Measurements from ENCODE around the gene TAOK3. TPM values are rescaled to one million over a fixed set of nuclear protein-coding genes. Genes with fewer than 3 reads are reported as not detected.
"Not testable (repeated sequence)": the region's sequence is repeated elsewhere in the genome, so short reads cannot be mapped to it uniquely, and the experiment has no call there.

Gene TAOK3
- total and polyA plus RNA-seq, 12 donors = 10.7 to 55.3 (median 29.8) TPM

GRCh38 chr12:118136559-118137003 lies 236.1 kb downstream of the TAOK3 start:
- H3K36me3 ChIP-seq (replicated peaks in 1 of 2) = peaks cover 0 to 36% of the 10 kb centered on the region in 2 donors
- no peak for TF ChIP-seq CTCF (IDR thresholded peaks at IDR 0.05)
- TF ChIP-seq POLR2A (IDR thresholded peaks at IDR 0.05) = no peak
- peaks cover 37 to 52% of the 10 kb centered on the region in 2 donors for H3K4me1 ChIP-seq (replicated peaks in 1 of 2)
- H3K9me3 ChIP-seq (replicated peaks in 1 of 3) = no peaks in the 10 kb centered on the region
- peak; percentile 38 to 80 (median 65) for DNase-seq
- intact Hi-C loops (cut with DNase I) = no loop called here
- WGBS, 4 donors = 1 to 3% (median 2%) methylated on average over 18 to 29 of the region's 29 CpGs
- peak overlapping the region; percentile 82 to 99 (median 88) for H3K27ac ChIP-seq
- H3K4me3 ChIP-seq = peak overlapping the region; percentile 70 to 99 (median 97)
- no peaks in the 10 kb centered on the region for H3K27me3 ChIP-seq

- intact Hi-C loops (cut with DNase I) = no loop called here
- peak; percentile 96 to 98 (median 97) for DNase-seq
- TF ChIP-seq CTCF (IDR thresholded peaks at IDR 0.05) = no peak
- TF ChIP-seq POLR2A (IDR thresholded peaks at IDR 0.05) = peak; percentile 96 to 99
- H3K36me3 ChIP-seq (replicated peaks in 1 of 2) = peaks cover 0 to 30% of the 10 kb centered on the region in 2 donors
- no peaks in the 10 kb centered on the region for H3K9me3 ChIP-seq (replicated peaks in 1 of 3)
- peaks cover 33 to 49% of the 10 kb centered on the region in 2 donors for H3K4me1 ChIP-seq (replicated peaks in 1 of 2)
- H3K27ac ChIP-seq = peak within 1 kb of the TSS; percentile 82 to 99 (median 88)
- 0 to 2% (median 0%) methylated on average over 14 to 70 of the region's 70 CpGs for WGBS, 4 donors
- H3K4me3 ChIP-seq = peak within 1 kb of the TSS; percentile 70 to 99 (median 97)
- H3K27me3 ChIP-seq = no peaks in the 10 kb centered on the region
These were observed 236.7 kb downstream of the TAOK3 start, which contains the start of gene PEBP1 for GRCh38 chr12:118135788-118136558. Gene PEBP1 (plus strand): TSS chr12:118136124. CDS start chr12:118136210, 86 bp downstream.

GRCh38 chr12:118129436-118129835 lies 243.3 kb downstream of the TAOK3 start:
- H3K36me3 ChIP-seq (replicated peaks in 1 of 2); intact Hi-C loops (cut with DNase I); H3K27ac ChIP-seq; H3K9me3 ChIP-seq (replicated peaks in 1 of 3); H3K4me3 ChIP-seq; H3K27me3 ChIP-seq; DNase-seq: not testable (repeated sequence)
- WGBS, 4 donors = 94 to 99% (median 97%) methylated on average over 5 of the region's 5 CpGs
- H3K4me1 ChIP-seq (replicated peaks in 1 of 2) = peaks cover 12 to 22% of the 10 kb centered on the region in 2 donors

GRCh38 chr12:118127867-118128266 lies 244.8 kb downstream of the TAOK3 start:
- H3K4me3 ChIP-seq = no peak overlapping the region
- H3K27me3 ChIP-seq = no peaks in the 10 kb centered on the region
- no peak overlapping the region for H3K27ac ChIP-seq
- TF ChIP-seq POLR2A (IDR thresholded peaks at IDR 0.05) (no peak), CTCF (IDR thresholded peaks at IDR 0.05) (no peak)
- WGBS, 4 donors = 82 to 94% (median 93%) methylated on average over 2 to 5 of the region's 5 CpGs
- no peaks in the 10 kb centered on the region for H3K36me3 ChIP-seq (replicated peaks in 1 of 2)
- DNase-seq = no peak
- intact Hi-C loops (cut with DNase I) = no loop called here
- H3K9me3 ChIP-seq (replicated peaks in 1 of 3) = no peaks in the 10 kb centered on the region
- peaks cover 16 to 24% of the 10 kb centered on the region in 2 donors for H3K4me1 ChIP-seq (replicated peaks in 1 of 2)
